ENCODE measurements around the gene NPM3. TPM values are rescaled to one million over a fixed set of nuclear protein-coding genes. Genes with fewer than 3 reads are reported as not detected.

Gene NPM3
- total and polyA plus RNA-seq, 2 of the 8 experiments (the other 6 are each of a cell fraction or from before 2014, with no cell fraction given), result 127 to 175 TPM

GRCh38 chr10:101807158-101807557 is 23.9 kb upstream of the NPM3 start (continued):
- TF ChIP-seq CTCF (IDR thresholded peaks at IDR 0.05; ENCODE audit: control extremely low read depth in 1 of 3, insufficient read depth in 1 of 3, low read depth in 1 of 3, low read length in 3 of 3), result no peak

Measured in H1 (cell line).